Activated T-helper 17 cell treated with anti-CD3 and anti-CD28 coated beads, Interleukin-2, amount 50 U/mL, for 72 hours (primary cell): Measurements from ENCODE around the gene CHID1. TPM values are rescaled to one million over a fixed set of nuclear protein-coding genes. Genes with fewer than 3 reads are reported as not detected.

Source experiments
- ATAC-seq: fragments of 150-1000 bp; cut with Tn5 transposase; replicated peaks from 2 replicates; pipeline ENCODE4 v1.10.0; 2021; ENCODE audit warnings: mild to moderate bottlenecking, moderate library complexity
- H3K27ac Mint-ChIP-seq: one replicate; pipeline ENCODE4 v1.8.0; 2022; ENCODE audit warnings: mixed read lengths
- H3K27me3 Mint-ChIP-seq: one replicate; pipeline ENCODE4 v1.8.0; 2022; ENCODE audit warnings: mixed read lengths
- H3K36me3 Mint-ChIP-seq: one replicate; pipeline ENCODE4 v1.8.0; 2022; ENCODE audit warnings: low read depth, mild to moderate bottlenecking, mixed read lengths
- H3K4me1 Mint-ChIP-seq: one replicate; pipeline ENCODE4 v1.8.0; 2022; ENCODE audit warnings: mixed read lengths
- H3K4me3 Mint-ChIP-seq: one replicate; pipeline ENCODE4 v1.8.0; 2022; ENCODE audit warnings: mild to moderate bottlenecking, mixed read lengths
- H3K9me3 Mint-ChIP-seq: one replicate; pipeline ENCODE4 v1.8.0; 2022; ENCODE audit warnings: mixed read lengths
- total RNA-seq, 2 donors: library from RNA; stranded (reverse); gene quantifications; one replicate each; pipeline ENCODE4 v1.2.3, GENCODE V29; 2022

Gene CHID1
- total RNA-seq, 2 donors from 2014 or later = 71.9 to 72.6 TPM

- Mint-ChIP-seq H3K4me1 (peaks cover 6% of the 10 kb centered on the region), H3K9me3 (no peaks in the 10 kb centered on the region), H3K36me3 (peaks cover 21% of the 10 kb centered on the region), H3K27ac (no peak overlapping the region), H3K4me3 (no peak overlapping the region), H3K27me3 (no peaks in the 10 kb centered on the region)
- ATAC-seq = no peak
Observed at GRCh38 chr11:873706-874105, 36.9 kb downstream of the CHID1 start.

- no peak for ATAC-seq
- H3K9me3 Mint-ChIP-seq = no peaks in the 10 kb centered on the region
- no peak overlapping the region for H3K27ac Mint-ChIP-seq
- H3K4me3 Mint-ChIP-seq = no peak overlapping the region
- peaks cover 6% of the 10 kb centered on the region for H3K4me1 Mint-ChIP-seq
- H3K36me3 Mint-ChIP-seq = peaks cover 18% of the 10 kb centered on the region
- H3K27me3 Mint-ChIP-seq = no peaks in the 10 kb centered on the region
Observed at GRCh38 chr11:872799-873198, 37.8 kb downstream of the CHID1 start.

- Mint-ChIP-seq H3K27ac (no peak overlapping the region), H3K36me3 (peaks cover 12% of the 10 kb centered on the region), H3K9me3 (no peaks in the 10 kb centered on the region), H3K4me1 (peaks cover 6% of the 10 kb centered on the region), H3K4me3 (no peak overlapping the region), H3K27me3 (no peaks in the 10 kb centered on the region)
- no peak for ATAC-seq
Observed at GRCh38 chr11:871472-871871, 39.1 kb downstream of the CHID1 start.

- H3K4me1 Mint-ChIP-seq = peaks cover 6% of the 10 kb centered on the region
- H3K9me3 Mint-ChIP-seq = no peaks in the 10 kb centered on the region
- H3K36me3 Mint-ChIP-seq = peaks cover 7% of the 10 kb centered on the region
- no peaks in the 10 kb centered on the region for H3K27me3 Mint-ChIP-seq
- H3K4me3 Mint-ChIP-seq = no peak overlapping the region
- no peak for ATAC-seq
- no peak overlapping the region for H3K27ac Mint-ChIP-seq
Observed at GRCh38 chr11:870418-870817, 40.2 kb downstream of the CHID1 start.

- Mint-ChIP-seq H3K9me3 (no peaks in the 10 kb centered on the region), H3K27me3 (no peaks in the 10 kb centered on the region), H3K36me3 (peaks cover 4% of the 10 kb centered on the region), H3K27ac (no peak overlapping the region), H3K4me3 (no peak overlapping the region), H3K4me1 (peaks cover 6% of the 10 kb centered on the region)
- ATAC-seq = no peak
Observed at GRCh38 chr11:870127-870413, 40.5 kb downstream of the CHID1 start.

GRCh38 chr11:869399-870126 lies 41.0 kb downstream of the CHID1 start:
- ATAC-seq = no peak
- Mint-ChIP-seq H3K9me3 (no peaks in the 10 kb centered on the region), H3K36me3 (peaks cover 4% of the 10 kb centered on the region), H3K27me3 (no peaks in the 10 kb centered on the region), H3K27ac (no peak overlapping the region), H3K4me1 (peaks cover 6% of the 10 kb centered on the region), H3K4me3 (no peak overlapping the region)

GRCh38 chr11:868802-869201 lies 41.8 kb downstream of the CHID1 start:
- Mint-ChIP-seq H3K27ac (no peak overlapping the region), H3K36me3 (peaks cover 4% of the 10 kb centered on the region), H3K9me3 (no peaks in the 10 kb centered on the region), H3K27me3 (no peaks in the 10 kb centered on the region), H3K4me1 (peaks cover 6% of the 10 kb centered on the region), H3K4me3 (no peak overlapping the region)
- ATAC-seq = no peak

GRCh38 chr11:868394-868793 lies 42.2 kb downstream of the CHID1 start:
- Mint-ChIP-seq H3K4me3 (no peak overlapping the region), H3K4me1 (peaks cover 2% of the 10 kb centered on the region), H3K27me3 (no peaks in the 10 kb centered on the region), H3K9me3 (no peaks in the 10 kb centered on the region), H3K27ac (no peak overlapping the region), H3K36me3 (no peaks in the 10 kb centered on the region)
- ATAC-seq = no peak

- ATAC-seq = no peak
- no peak overlapping the region for H3K4me3 Mint-ChIP-seq
- no peak overlapping the region for H3K27ac Mint-ChIP-seq
- no peaks in the 10 kb centered on the region for H3K27me3 Mint-ChIP-seq
- no peaks in the 10 kb centered on the region for H3K36me3 Mint-ChIP-seq
- no peaks in the 10 kb centered on the region for H3K4me1 Mint-ChIP-seq
- H3K9me3 Mint-ChIP-seq = no peaks in the 10 kb centered on the region
Observed at GRCh38 chr11:867856-868358, 42.7 kb downstream of the CHID1 start.

GRCh38 chr11:866481-866880 lies 44.1 kb downstream of the CHID1 start:
- no peaks in the 10 kb centered on the region for H3K36me3 Mint-ChIP-seq
- H3K4me3 Mint-ChIP-seq = no peak overlapping the region
- no peaks in the 10 kb centered on the region for H3K27me3 Mint-ChIP-seq
- no peak overlapping the region for H3K27ac Mint-ChIP-seq
- no peak for ATAC-seq
- H3K9me3 Mint-ChIP-seq = no peaks in the 10 kb centered on the region
- H3K4me1 Mint-ChIP-seq = no peaks in the 10 kb centered on the region

GRCh38 chr11:865462-866430 lies 44.9 kb downstream of the CHID1 start:
- no peak overlapping the region for H3K4me3 Mint-ChIP-seq
- ATAC-seq = no peak
- H3K4me1 Mint-ChIP-seq = no peaks in the 10 kb centered on the region
- H3K27me3 Mint-ChIP-seq = no peaks in the 10 kb centered on the region
- H3K9me3 Mint-ChIP-seq = no peaks in the 10 kb centered on the region
- no peaks in the 10 kb centered on the region for H3K36me3 Mint-ChIP-seq
- H3K27ac Mint-ChIP-seq = no peak overlapping the region

GRCh38 chr11:864898-865297 lies 45.7 kb downstream of the CHID1 start:
- Mint-ChIP-seq H3K9me3 (no peaks in the 10 kb centered on the region), H3K4me3 (no peak overlapping the region), H3K27me3 (no peaks in the 10 kb centered on the region), H3K4me1 (no peaks in the 10 kb centered on the region), H3K27ac (no peak overlapping the region), H3K36me3 (no peaks in the 10 kb centered on the region)
- no peak for ATAC-seq

- ATAC-seq = no peak
- H3K4me1 Mint-ChIP-seq = no peaks in the 10 kb centered on the region
Observed at GRCh38 chr11:863910-864827, 46.4 kb downstream of the CHID1 start.

More at GRCh38 chr11:863910-864827, 46.4 kb downstream of the CHID1 start:
- Mint-ChIP-seq H3K27me3 (no peaks in the 10 kb centered on the region), H3K9me3 (no peaks in the 10 kb centered on the region), H3K36me3 (no peaks in the 10 kb centered on the region), H3K27ac (no peak overlapping the region), H3K4me3 (no peak overlapping the region)
